HTR-8/SVneo (cell line): ENCODE measurements around the gene TCEA2.

ENCODE experiments used
- DNase-seq: peaks from one replicate; pipeline ENCODE4 v3.0.0; 2011; ENCODE audit warnings: low spot score, mixed read lengths; ENCODE audit not compliant: insufficient read length
- FAIRE-seq: peaks from 2 replicates; lab custom pipeline; 2011; peaks lifted over from hg19 to GRCh38; lab: Jason Lieb, UNC

The TCEA2 gene

DNA sequence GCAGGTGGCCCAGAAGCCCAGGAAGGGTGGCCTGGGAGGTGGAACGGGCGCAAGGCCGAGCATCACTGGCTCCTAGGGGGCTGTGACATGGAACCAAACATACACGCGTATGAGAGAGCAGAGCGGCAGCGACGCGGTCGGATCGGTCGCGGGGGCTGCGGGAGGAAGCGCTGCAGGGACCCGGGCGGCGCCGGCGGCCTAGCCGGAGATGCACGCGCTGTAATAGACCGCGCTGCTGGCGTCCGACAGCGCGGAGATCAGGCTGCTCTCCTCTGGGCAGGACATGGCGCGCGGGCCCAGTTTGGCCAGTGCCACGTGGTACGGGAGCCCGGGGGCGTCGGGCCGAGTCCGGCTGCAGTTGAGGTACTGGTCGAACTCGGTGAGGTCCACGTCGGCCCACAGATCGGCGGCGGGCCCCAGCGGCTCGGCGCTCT is 15.0 kb upstream of the TCEA2 start:
- DNase-seq = no peak
- FAIRE-seq = peak; percentile 31

DNA sequence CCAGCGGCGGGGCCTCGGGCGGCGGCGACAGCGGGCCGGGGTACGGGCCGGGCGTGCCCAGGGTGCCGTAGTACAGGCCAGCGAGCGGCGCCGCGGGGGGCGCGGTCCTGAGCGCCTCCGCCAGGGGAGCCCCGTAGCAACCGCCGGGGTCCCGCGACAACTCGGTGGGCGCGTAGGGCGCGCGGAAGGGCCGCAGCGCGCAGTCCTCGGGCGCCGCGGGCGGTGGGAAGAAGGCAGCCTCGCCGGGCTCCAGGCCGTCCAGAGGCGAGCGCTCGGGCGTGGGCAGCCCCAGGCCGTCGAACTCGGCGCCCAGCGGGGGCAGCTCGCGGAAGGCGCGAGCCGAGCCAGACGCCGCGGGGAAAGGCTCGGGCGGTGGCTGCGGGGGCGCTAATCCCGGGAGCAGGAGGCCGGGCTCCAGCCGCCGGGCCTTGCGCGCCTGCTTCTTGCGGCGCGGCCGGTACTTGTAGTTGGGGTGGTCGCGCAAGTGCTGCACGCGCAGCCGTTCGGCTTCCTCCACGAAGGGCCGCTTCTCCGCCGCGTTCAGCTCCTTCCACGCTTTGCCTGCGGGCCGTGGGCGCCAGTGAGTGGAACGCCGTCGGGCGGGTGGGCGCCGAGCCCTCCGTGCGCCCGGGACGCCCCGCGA is 14.5 kb upstream of the TCEA2 start:
- no peak for DNase-seq
- no peak for FAIRE-seq

DNA sequence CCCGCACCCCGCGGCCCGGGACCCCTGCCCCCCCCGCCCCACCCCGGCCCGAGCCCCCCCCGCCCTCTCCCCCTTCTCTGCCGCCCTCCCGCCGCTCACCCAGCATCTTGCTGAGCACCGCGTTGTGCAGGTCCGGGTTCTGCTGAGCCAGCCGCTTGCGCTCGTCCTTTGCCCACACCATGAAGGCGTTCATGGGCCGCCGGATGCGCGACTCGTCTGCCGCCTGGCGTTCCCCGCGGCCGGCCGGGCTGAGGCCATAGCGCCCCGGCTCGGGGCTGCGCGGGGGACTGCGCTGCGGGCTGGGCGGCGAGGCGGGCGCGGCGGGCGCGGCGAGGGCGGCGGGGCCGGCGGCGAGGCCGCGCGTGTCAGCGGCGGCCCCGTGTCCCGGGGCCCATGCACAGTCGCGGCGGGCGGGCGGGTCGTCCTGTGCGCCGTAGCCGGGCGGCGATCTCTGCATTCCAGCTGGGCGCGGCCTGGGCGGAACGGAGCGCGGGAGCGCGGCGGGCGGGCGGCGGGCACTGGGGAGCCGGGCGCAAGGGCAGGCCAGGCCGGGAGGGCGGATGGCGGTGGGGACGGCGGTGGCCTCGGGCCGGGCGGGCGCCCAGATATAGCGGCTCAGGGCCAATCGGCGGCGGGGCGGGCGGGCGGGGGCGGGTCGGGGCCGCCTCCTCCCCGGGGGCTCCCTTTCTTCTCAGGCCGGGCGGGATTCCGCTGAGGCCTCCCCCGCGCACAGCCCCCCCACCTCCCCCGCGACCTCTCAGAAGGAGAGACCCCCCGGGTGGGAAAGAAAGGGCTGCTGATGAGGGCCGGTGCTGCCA is 13.7 kb upstream of the TCEA2 start, which contains the start of gene SOX18:
Gene SOX18 (minus strand): TSS at position 580 of the 818 bp plus-strand sequence. CDS start 123 bp downstream, at position 457.
- DNase-seq = no peak
- peak; percentile 78 for FAIRE-seq

DNA sequence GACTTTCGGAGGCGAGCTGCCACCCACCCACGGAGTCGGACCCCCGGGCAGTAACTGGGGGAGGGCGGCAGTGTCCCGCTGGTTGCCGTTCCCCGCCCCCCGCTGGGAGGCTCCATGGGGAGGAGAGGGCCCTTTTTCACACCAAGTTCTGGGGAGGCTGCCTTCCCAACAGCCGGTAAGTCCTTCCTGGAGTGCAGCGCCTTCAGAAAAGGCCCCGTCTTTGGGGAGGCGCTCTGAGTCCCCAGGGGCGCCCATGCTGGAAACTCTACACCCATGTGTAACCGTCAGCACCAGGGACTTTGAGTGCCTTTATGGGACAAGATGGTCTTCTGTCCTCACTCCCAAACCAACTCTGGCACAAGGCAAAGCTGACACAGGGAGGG is 13.1 kb upstream of the TCEA2 start:
- DNase-seq = no peak
- no peak for FAIRE-seq

DNA sequence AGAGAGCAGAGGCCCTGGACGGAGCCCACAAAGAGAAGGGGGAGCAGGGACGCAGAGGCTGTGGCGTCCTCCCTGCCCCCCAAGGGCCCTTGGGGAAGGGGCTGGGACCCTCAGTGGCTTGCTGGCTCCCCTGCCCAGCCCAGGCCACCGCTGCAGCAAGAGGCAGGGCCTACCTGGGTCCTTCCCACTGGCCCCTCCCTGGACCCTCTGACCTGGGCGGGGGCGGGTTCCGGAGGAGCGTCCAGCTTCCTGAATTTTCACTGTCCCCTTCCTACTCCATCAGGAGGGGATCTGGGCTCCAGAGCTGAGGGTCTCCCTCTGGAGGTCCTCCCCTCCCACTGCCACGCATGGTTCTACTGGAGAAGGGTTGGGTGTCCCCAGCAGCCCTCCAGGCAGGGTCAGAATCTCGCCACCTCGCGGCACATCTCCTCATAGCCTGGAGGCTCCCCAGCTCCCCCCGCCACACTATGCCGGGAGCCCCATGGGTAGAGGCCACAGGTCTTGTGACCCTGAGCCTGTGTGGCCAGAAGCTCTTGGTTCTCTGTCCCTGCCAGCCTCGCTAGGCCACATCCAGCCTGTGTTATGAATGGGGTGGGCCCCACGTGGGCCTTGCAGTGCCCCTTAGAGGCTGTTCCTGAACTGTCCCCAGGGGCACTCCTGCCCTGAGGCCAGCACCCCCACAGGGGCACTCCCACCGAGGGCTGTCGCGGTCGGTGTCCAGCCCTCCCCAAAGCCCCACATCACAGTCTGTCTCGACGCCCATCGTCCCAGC is 12.6 kb upstream of the TCEA2 start:
- FAIRE-seq (no peak), DNase-seq (no peak)

DNA sequence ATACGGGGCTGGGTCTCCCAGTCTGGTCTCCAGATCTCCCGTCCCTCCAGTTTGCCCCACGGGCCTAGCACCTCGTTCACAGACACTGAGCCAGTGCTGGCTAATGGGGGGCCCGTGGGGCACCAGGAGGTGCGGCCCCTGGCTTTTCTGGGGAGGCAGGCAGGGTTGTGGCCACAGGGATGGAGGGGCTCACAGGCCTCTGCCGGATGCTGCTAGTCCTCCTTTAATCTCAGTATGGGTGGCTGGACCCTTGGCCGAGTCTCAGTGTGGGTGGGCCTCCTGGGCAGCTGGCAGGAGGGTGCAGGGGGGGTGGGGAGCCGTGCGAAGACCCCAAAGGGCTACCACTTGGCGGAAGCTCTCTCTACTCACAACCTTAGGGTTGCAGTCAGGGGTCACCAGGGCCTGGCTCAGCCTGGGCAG is 12.0 kb upstream of the TCEA2 start:
- DNase-seq (no peak), FAIRE-seq (no peak)

DNA sequence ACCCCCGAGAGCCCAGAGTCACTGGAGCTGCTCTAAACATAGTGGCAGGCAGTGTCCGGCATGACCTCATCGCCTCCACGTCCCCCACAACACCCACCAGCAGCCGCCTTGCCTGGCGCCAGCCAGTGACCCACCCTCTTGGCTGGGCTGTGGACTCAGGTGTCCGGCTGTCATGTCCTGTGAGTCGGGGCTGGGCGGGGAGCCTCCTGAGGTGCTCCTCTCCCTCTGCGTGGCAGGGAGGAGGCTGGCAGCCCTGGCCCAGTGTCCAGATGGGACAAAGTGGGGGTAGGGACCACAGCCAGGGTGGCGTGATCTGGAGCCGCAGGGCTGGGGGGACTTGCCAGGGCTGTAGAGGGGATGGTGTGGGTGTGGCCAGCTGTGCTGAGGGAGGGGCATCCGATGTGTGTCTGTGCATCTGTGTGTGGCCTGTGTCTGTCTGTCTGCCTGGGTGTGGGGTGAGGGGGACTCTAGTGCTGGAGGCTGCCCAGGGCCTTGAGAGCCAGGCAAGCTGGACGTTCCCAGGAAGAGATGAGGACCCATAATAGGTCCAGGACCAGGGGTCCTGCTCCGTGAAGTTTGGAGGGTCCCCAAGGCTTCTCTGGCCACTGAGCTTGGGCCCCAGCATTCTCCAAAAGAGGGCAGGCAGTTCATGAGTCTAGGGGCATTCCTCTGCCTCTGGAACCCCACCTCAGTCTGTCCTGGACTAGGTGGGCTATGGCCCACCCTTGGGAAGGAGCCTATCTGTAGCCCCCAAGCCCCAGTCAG is 11.3 kb upstream of the TCEA2 start:
- DNase-seq = no peak
- FAIRE-seq = peak; percentile 82

DNA sequence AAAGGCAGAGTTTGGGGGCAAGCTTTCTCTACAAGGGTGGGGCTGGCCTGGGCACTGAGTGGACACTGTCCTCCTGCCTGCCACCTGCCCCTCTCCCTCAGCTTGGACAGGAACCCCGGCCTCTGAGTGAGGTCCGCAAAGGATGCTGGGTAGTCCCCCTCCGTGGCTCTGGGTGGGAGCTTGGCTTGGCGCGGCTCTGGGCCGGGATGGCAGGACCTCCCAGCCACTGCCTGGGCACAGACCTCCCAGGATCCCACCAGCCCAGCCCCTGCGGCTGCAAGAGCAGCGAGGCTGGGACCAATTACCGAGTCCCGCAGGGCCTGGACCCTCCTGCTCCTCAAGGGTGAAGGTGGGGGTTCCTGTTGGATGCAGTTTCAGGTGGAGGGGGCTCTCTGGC is 10.7 kb upstream of the TCEA2 start:
- FAIRE-seq (no peak), DNase-seq (no peak)

DNA sequence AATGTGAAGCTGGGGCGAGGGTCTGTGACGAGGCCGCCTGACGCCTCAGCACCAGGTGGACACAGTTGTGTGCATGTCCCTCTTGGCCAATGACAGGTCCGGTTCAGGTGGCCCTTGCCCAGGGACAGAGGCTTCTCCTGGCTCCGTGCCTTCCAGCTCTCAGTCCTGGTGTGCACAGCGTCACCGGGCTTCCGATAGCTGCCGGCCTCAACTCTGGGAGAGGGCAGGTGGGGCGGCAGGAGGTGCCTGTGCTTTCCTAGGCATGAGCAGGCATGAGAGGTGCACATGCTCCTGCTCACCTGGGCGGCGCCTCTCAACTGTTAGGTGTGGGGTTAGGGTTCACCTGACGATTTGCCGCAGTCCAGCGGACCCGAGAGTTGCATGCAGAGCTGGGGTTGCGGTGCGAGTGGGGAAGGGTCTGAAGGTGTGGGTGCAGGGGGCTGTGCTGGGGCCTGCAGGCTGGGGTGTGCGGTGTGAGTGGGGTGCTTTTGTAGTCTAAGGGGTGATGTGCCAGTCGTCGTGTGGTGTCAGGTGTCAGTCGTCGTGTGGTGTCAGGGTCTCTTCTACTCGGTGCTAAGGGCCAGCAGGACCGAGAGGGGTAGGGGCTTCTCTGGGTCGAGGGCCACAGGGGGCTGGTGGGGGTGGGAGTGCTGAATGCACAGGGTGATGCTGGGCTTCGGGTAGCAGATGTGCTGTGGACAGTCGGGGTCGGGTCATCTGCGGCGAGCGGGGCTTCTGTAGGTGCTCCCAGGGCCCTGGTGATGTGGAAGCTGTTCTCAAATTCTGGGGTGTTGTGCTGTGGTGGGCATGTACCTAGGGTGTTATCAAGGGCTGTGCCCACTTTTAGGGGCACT is 9.8 kb upstream of the TCEA2 start:
- FAIRE-seq = no peak
- no peak for DNase-seq

DNA sequence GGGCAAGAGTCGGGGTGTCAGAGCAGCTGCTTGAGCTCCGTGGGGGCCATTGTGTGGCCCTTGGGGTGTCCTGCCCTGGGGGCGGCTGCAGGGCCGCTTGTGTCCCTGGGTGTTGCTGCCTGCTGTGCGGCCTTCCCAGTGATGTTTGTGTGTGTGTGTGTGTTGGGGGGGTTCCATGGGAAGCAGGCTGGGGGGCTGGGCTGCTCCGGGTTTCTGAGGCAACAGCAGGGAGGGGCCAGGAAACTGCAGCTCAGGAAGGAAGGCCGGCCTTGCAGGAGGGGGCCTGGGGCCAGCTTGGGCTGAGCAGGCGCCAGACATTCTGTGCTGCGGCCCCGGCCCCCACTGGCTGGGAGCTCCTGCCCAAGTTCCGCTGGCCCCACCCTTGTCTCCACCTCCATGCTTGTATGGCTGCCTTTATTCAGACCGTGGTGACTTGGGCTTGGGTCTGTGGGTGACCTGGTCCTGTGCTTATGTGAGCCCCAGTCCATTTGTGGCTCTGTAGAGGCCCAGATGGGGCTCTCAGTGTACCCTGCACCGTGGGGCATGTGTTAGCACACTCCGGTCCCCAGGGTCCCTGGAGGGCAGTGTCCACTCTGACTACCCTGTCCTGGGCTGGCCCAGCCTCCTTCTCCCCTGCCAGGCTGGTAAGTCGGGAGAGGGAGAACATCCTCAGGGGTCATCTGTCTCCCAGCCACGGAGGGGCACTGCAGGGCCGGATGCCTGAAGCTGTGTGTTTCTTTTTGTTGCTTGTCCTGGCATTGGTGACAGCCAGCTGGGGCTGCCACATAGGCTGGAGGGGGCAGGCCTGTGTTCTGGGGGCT is 8.9 kb upstream of the TCEA2 start:
- no peak for DNase-seq
- no peak for FAIRE-seq

DNA sequence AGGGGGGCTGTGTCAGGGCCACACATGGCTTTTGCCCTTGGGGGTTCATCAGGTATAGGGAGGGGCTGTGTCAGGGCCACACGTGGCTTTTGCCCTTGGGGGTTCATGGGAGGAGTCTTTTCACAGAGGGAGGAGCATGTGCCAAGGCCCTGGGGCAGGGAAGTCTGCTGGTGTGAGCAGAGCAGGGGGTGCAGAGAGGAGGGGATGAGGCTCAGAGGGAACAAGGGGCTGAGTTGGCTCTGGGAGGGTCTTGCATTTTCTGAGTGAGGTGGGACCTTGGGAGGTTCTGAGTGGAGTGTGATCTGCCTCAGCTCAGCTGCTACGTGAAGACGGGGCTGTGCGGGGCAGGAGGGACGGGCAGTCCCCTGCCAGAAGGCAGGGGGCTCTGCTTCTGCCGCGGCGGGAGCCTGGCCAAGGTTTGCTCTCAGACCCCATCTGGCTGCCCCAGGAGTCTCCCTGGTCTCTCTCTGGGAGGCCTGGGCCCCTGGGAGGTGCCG is 7.6 kb upstream of the TCEA2 start:
- no peak for DNase-seq
- FAIRE-seq = no peak

DNA sequence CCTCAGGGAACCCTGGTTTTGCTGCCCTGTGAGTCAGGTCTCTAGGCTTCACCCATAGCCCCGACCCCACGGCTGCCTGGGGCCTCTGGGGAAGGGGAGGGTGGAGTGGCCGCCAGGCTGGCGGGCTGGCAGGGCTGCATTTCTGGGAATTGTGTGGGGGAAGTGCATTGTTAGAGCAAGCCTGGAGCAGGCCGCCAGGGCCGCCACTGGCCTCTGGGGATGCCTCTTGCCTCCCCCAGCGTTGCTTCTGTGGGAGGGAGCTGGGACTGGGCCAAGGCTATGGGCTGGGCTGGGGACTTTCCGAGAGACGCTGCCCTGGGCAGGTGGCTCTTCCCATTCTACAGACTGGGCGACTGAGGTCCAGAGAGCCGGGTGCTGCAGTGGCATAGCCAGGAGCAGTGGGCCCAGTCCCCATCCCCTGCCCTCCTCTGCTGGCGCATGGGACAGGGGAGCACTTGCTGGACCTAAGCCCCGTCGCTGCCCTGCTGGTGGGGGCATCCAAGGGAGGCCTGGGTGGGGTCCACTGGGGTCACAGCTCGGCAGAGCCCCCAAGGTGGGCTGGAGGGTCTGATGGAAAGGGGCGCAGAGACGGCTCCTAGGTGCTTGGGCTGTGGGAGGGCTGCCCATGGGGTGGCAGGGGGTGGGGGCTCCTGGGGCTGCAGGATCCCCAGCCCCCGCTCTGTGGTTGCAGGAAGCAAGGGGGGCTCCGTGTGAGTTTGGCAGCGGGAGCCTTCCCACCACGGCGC is 6.9 kb upstream of the TCEA2 start:
- FAIRE-seq (no peak), DNase-seq (no peak)

DNA sequence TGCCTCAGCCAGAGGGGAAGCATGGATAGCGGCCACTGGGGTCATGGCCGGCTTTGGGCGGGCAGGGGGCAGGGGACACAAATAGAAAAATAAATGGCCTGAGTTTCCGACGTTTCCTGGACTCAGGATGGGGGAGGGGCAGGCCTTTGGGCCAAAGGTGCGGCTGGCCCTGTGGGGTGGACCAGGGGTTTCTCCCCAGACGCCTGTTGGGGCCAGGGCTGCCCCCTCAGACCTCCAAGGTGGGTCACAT is 6.4 kb upstream of the TCEA2 start:
- FAIRE-seq = no peak
- no peak for DNase-seq

DNA sequence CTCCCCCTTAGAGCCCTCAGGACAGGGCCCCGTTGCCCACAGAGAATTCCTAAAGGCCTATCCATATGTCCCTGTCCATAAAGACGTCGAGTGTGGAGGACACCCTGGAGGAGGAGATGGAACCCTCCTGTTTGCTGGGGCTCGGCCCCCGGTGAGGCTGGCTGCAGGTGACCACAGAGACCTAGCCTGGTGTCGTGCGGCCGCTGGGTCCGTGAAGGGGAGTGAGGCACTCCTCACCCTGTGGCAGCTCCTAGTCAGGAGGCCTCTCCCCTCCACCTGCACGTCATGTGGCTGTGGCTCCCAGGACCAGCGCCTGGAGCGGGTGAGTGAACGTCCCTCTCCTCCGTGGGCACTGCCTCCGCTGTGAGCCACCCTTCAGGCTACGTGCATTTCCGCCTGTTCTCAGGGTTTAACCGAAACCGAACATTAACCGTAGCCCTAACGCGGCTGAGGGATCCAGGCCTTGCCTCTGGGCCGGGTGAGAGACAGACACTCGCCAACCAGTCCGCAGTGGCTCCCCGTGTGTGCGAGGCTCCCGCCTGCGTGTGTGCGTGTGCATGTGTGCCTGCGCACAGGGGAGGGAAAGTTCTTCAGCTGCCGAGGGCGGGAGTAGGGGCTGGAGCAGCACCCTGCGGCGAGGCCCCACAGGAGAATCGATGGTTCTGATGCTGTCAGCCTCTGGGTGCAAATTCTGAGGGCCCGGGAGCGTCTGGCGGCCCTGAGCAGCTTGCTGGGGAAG is 5.9 kb upstream of the TCEA2 start:
- DNase-seq (no peak), FAIRE-seq (no peak)

DNA sequence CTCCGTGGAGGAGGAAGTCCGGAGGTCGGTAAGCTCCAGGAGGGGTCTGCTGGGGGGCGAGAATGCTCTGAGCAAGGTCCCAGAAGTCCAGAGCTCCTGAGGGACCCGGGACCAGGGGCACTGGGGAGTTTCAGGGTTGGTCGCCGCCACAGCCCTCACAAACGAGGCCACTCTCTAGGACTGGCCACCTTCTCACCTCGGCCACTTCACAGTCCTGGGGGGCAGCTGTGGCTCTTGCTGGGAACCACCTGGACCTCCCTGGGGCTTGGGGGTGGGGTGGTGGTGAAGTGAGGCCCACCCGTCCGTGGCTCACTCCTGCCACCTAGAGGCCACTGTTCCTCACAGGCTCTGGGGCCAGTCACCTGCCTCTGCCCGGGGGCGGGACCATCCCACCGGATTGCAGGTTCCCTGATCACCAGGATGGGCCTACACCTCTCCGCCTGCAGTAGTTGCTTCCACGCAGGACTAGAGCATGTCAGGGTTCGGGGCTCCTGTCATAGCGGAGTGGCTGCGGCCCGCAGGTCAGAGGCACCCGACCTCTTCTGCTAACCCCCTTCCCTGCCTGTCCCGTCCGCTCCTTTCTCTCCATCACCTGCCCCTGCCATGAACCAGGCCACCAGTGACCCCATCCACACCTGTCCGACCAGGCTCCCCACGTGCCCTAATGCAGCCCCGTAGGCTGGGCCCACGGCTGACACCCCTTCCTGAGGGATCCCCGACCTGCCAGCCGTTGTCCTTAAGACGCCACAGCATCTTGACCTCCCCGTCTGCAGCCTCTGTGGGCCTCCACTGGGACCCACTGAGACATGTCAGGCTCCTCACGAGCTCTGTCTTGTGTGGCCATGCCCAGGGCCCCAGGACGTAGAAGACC is 5.1 kb upstream of the TCEA2 start:
- peak; percentile 95 for DNase-seq
- FAIRE-seq = peak; percentile 89

DNA sequence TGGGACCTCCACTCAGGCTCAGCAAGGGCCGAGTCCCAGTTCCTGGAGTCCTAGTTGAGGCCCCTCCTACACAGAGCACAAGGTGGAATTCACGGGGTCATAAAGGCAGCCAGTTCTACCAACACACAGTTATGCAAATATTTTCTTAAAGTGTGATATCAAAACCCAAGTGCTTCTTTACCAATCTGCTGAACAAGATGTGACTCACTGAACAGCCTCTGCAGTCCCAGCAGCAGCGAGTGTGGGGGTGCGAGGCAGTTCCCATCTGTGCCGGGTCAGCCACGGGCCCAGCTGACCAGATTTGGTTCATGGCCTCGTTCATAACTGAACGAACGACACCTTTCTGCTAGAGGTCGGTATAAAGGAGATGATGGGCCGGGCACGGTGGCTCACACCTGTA is 4.5 kb upstream of the TCEA2 start:
- DNase-seq (no peak), FAIRE-seq (no peak)

DNA sequence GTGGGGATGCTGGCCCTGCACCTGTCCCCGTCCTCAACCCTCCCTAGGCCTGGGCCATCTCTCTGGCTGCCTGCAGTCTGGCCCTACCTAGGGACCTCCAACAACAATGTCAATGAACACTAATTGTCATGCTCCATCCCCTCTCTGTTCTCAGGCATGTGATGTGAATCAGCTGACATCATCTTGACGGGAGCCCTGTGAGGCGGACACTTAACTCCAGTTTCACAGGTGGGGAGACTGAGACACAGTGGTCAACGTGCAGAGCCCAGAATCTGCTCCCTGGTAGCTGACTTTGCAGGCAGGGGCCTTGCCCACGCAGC is 762 bp upstream of the TCEA2 start:
- DNase-seq (no peak), FAIRE-seq (peak; percentile 96)
